Calu3 (cell line): ENCODE data around the gene NCOA4. TPM values are rescaled to one million over a fixed set of nuclear protein-coding genes. Genes with fewer than 3 reads are reported as not detected.
"Not testable (repeated sequence)": the region's sequence is repeated elsewhere in the genome, so short reads cannot be mapped to it uniquely, and the experiment has no call there.

Experiments used
- BruUV-seq: library from RNA; stranded (reverse); fragments of 400-500 nt; replicated peaks from 2 replicates; lab custom pipeline; 2021; lab: Mats Ljungman, UMichigan
- CTCF ChIA-PET: fragments of 300-600 bp; sonication (Branson Sonifier 250); formaldehyde crosslinking; loops from one replicate; lab custom pipeline; 2022; ENCODE audit warnings: antibody characterized with exemption; lab: Charles Lee
- DNase-seq: peaks from one replicate; pipeline ENCODE4 v3.0.0; 2022
- H3K27ac Mint-ChIP-seq: one replicate; pipeline ENCODE4 v1.8.0; 2022; ENCODE audit warnings: mixed read lengths; ENCODE audit not compliant: unreplicated experiment
- H3K27me3 Mint-ChIP-seq: one replicate; pipeline ENCODE4 v1.8.0; 2022; ENCODE audit warnings: mixed read lengths; ENCODE audit not compliant: unreplicated experiment
- H3K36me3 Mint-ChIP-seq: one replicate; pipeline ENCODE4 v1.8.0; 2022; ENCODE audit warnings: mild to moderate bottlenecking, moderate library complexity, mixed read lengths; ENCODE audit not compliant: insufficient read depth, unreplicated experiment
- H3K4me1 Mint-ChIP-seq: one replicate; pipeline ENCODE4 v1.8.0; 2022; ENCODE audit warnings: mild to moderate bottlenecking, low read depth, mixed read lengths; ENCODE audit not compliant: unreplicated experiment
- H3K4me3 Mint-ChIP-seq: one replicate; pipeline ENCODE4 v1.8.0; 2022; ENCODE audit warnings: mild to moderate bottlenecking, low read depth, moderate library complexity, mixed read lengths; ENCODE audit not compliant: unreplicated experiment
- H3K9me3 Mint-ChIP-seq: one replicate; pipeline ENCODE4 v1.8.0; 2022; ENCODE audit warnings: low read depth, mixed read lengths; ENCODE audit not compliant: unreplicated experiment
- CTCF ChIP-seq: fragments of 200-600 bp; IDR thresholded peaks from one replicate; pipeline ENCODE4 v1.8.0; 2022; ENCODE audit warnings: antibody characterized with exemption; ENCODE audit not compliant: unreplicated experiment
- intact Hi-C: fragments of 100-400 bp; cut with micrococcal nuclease; formaldehyde crosslinking; loops from one replicate; pipeline ENCODE4 v1.10.0; 2022; ENCODE audit not compliant: unreplicated experiment
- total RNA-seq: library from RNA; stranded (reverse); gene quantifications from 2 replicates; pipeline ENCODE4 v1.2.3, GENCODE V29; 2022

Gene NCOA4
- total RNA-seq, 1 experiment from 2014 or later = 77.3 TPM

- Mint-ChIP-seq H3K27me3 (peaks cover 45% of the 10 kb centered on the region), H3K4me1 (no peaks in the 10 kb centered on the region), H3K4me3 (no peak overlapping the region), H3K36me3 (no peaks in the 10 kb centered on the region), H3K9me3 (no peaks in the 10 kb centered on the region), H3K27ac (no peak overlapping the region)
- DNase-seq = no peak
- CTCF ChIA-PET = no interaction called here
- no peak for TF ChIP-seq CTCF
- BruUV-seq = no TSS peak
- intact Hi-C loops = no loop called here
Observed at GRCh38 chr10:46050941-46051623, 20.7 kb upstream of the NCOA4 start.

GRCh38 chr10:46049497-46049831, 19.0 kb upstream of the NCOA4 start:
- peaks cover 43% of the 10 kb centered on the region for H3K27me3 Mint-ChIP-seq
- H3K4me1 Mint-ChIP-seq, BruUV-seq, H3K9me3 Mint-ChIP-seq, DNase-seq, H3K4me3 Mint-ChIP-seq, CTCF ChIA-PET, intact Hi-C loops, H3K27ac Mint-ChIP-seq, H3K36me3 Mint-ChIP-seq: not testable (repeated sequence)

GRCh38 chr10:46048152-46048551, 17.7 kb upstream of the NCOA4 start:
- intact Hi-C loops = no loop called here
- CTCF ChIA-PET = no interaction called here
- Mint-ChIP-seq H3K4me1 (no peaks in the 10 kb centered on the region), H3K27ac (no peak overlapping the region), H3K4me3 (no peak overlapping the region), H3K27me3 (peaks cover 39% of the 10 kb centered on the region), H3K36me3 (no peaks in the 10 kb centered on the region), H3K9me3 (no peaks in the 10 kb centered on the region)
- DNase-seq = no peak
- BruUV-seq = no TSS peak
- TF ChIP-seq CTCF = no peak

- CTCF ChIA-PET = no interaction called here
- no peak for TF ChIP-seq CTCF
- H3K4me1 Mint-ChIP-seq = no peaks in the 10 kb centered on the region
- peaks cover 46% of the 10 kb centered on the region for H3K27me3 Mint-ChIP-seq
- no peak within 1 kb of the TSS for H3K27ac Mint-ChIP-seq
- no peak for DNase-seq
- H3K9me3 Mint-ChIP-seq = no peaks in the 10 kb centered on the region
- no TSS peak for BruUV-seq
- intact Hi-C loops = no loop called here
- H3K4me3 Mint-ChIP-seq = no peak within 1 kb of the TSS
- no peaks in the 10 kb centered on the region for H3K36me3 Mint-ChIP-seq
Observed at GRCh38 chr10:46046261-46046660, 15.8 kb upstream of the NCOA4 start, which contains the start of gene MSMB. TSS of gene MSMB (minus strand) at chr10:46046269. CDS start at chr10:46046237, 32 bp downstream.

GRCh38 chr10:46042527-46042926, 12.1 kb upstream of the NCOA4 start:
- DNase-seq = no peak
- H3K9me3 Mint-ChIP-seq = no peaks in the 10 kb centered on the region
- H3K36me3 Mint-ChIP-seq = no peaks in the 10 kb centered on the region
- no peak overlapping the region for H3K27ac Mint-ChIP-seq
- intact Hi-C loops = no loop called here
- TF ChIP-seq CTCF = no peak
- peaks cover 29% of the 10 kb centered on the region for H3K27me3 Mint-ChIP-seq
- CTCF ChIA-PET = interaction anchor here (0.6 kb wide), 1 partner anchor 309 kb away, joined by 5 read pairs; no protein-coding TSS in a partner anchor
- no peaks in the 10 kb centered on the region for H3K4me1 Mint-ChIP-seq
- no peak overlapping the region for H3K4me3 Mint-ChIP-seq
- no TSS peak for BruUV-seq
